HepG2 (cell line): ENCODE data around the gene GNG12.

Source experiments
- ETV6 ChIP-seq: sonication (generic); formaldehyde crosslinking; conservative IDR thresholded peaks from 2 replicates; pipeline ENCODE4 v1.4.0; 2020; ENCODE audit warnings: missing genetic modification reagents
- GPN1 ChIP-seq: sonication (generic); formaldehyde crosslinking; IDR thresholded peaks from 2 replicates; pipeline ENCODE4 v1.5.1; 2020; ENCODE audit warnings: missing genetic modification reagents, borderline replicate concordance
- MAF1 ChIP-seq: sonication (generic); formaldehyde crosslinking; IDR thresholded peaks from 2 replicates; pipeline ENCODE4 v1.5.0; 2020; ENCODE audit warnings: missing genetic modification reagents, borderline replicate concordance
- PAX8 ChIP-seq: sonication (generic); formaldehyde crosslinking; IDR thresholded peaks from 2 replicates; pipeline ENCODE4 v1.8.0; 2022; ENCODE audit warnings: mild to moderate bottlenecking, missing genetic modification reagents, borderline replicate concordance
- POLR2A ChIP-seq, 2 experiments: IDR thresholded peaks; 2 replicates each; pipeline ENCODE4 v1.6.1; 2011; ENCODE audit warnings: low read depth in 2 of 2, low read length in 2 of 2, mild to moderate bottlenecking in 1 of 2, moderate library complexity in 1 of 2; ENCODE audit not compliant: insufficient read depth in 1 of 2
- RBM39 ChIP-seq: fragments of 200-400 bp; formaldehyde crosslinking; IDR thresholded peaks from one replicate; pipeline ENCODE4 v1.6.1; 2018; ENCODE audit warnings: antibody characterized with exemption, mild to moderate bottlenecking, low read depth, low read length; ENCODE audit not compliant: poor library complexity, severe bottlenecking
- RFX1 ChIP-seq: fragments of 450-650 bp; IDR thresholded peaks from 2 replicates; pipeline ENCODE4 v1.6.1; 2017
- SUZ12 ChIP-seq: fragments of 150-350 bp; IDR thresholded peaks from 2 replicates; pipeline ENCODE4 v1.6.1; 2014; ENCODE audit warnings: low read depth, low read length
- ZNF776 ChIP-seq: sonication (generic); formaldehyde crosslinking; IDR thresholded peaks from 2 replicates; pipeline ENCODE4 v1.4.0; 2020; ENCODE audit warnings: mild to moderate bottlenecking, missing genetic modification reagents
- TF ChIP-seq, protein P1 (sequence below): sonication (generic); formaldehyde crosslinking; IDR thresholded peaks from 2 replicates; pipeline ENCODE4 v1.5.0; 2020; ENCODE audit warnings: missing genetic modification reagents
- TF ChIP-seq, protein P2 (sequence below): sonication (generic); formaldehyde crosslinking; IDR thresholded peaks from 2 replicates; pipeline ENCODE4 v1.5.0; 2020; ENCODE audit warnings: mild to moderate bottlenecking, missing genetic modification reagents, moderate library complexity
- TF ChIP-seq, protein P3 (sequence below): sonication (generic); formaldehyde crosslinking; IDR thresholded peaks from 2 replicates; pipeline ENCODE4 v1.4.0; 2020; ENCODE audit warnings: missing genetic modification reagents, borderline replicate concordance
- TF ChIP-seq, protein P4 (sequence below): sonication (generic); formaldehyde crosslinking; IDR thresholded peaks from 2 replicates; pipeline ENCODE4 v1.4.0; 2020; ENCODE audit warnings: missing genetic modification reagents

DNA sequence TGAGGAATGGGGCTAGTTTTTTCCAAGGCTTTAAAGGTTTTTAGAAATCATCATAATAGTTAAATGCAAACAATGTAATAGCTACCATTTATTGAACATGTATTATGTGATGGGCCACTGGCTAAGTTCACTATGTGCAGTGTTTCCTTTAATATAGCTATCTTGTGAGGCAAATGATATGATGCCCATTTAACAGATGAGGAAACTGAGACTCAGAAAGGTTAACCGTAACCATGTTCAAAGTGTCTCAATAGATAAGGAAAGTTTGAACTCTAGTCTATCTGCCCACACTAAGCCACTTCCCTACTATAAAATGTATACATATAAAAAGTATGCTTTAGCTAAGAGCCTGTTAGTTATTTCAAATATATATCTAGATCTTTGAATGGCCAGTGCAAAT is 64.8 kb downstream of the GNG12 start:
- TF ChIP-seq, protein P1, sequence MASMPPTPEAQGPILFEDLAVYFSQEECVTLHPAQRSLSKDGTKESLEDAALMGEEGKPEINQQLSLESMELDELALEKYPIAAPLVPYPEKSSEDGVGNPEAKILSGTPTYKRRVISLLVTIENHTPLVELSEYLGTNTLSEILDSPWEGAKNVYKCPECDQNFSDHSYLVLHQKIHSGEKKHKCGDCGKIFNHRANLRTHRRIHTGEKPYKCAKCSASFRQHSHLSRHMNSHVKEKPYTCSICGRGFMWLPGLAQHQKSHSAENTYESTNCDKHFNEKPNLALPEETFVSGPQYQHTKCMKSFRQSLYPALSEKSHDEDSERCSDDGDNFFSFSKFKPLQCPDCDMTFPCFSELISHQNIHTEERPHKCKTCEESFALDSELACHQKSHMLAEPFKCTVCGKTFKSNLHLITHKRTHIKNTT (CRISPR knock-in tag): no peak
- no peak for TF ChIP-seq POLR2A (IDR thresholded peaks at IDR 0.05; ENCODE audit: insufficient read depth in 1 of 2, low read depth in 2 of 2, low read length in 2 of 2)
- no peak for TF ChIP-seq RFX1
- no peak for TF ChIP-seq MAF1
- TF ChIP-seq, protein P2, sequence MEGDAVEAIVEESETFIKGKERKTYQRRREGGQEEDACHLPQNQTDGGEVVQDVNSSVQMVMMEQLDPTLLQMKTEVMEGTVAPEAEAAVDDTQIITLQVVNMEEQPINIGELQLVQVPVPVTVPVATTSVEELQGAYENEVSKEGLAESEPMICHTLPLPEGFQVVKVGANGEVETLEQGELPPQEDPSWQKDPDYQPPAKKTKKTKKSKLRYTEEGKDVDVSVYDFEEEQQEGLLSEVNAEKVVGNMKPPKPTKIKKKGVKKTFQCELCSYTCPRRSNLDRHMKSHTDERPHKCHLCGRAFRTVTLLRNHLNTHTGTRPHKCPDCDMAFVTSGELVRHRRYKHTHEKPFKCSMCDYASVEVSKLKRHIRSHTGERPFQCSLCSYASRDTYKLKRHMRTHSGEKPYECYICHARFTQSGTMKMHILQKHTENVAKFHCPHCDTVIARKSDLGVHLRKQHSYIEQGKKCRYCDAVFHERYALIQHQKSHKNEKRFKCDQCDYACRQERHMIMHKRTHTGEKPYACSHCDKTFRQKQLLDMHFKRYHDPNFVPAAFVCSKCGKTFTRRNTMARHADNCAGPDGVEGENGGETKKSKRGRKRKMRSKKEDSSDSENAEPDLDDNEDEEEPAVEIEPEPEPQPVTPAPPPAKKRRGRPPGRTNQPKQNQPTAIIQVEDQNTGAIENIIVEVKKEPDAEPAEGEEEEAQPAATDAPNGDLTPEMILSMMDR (CRISPR knock-in tag): no peak
- TF ChIP-seq ETV6 (CRISPR knock-in tag): no peak
- no peak for TF ChIP-seq ZNF776 (CRISPR knock-in tag)
- TF ChIP-seq, protein P3, sequence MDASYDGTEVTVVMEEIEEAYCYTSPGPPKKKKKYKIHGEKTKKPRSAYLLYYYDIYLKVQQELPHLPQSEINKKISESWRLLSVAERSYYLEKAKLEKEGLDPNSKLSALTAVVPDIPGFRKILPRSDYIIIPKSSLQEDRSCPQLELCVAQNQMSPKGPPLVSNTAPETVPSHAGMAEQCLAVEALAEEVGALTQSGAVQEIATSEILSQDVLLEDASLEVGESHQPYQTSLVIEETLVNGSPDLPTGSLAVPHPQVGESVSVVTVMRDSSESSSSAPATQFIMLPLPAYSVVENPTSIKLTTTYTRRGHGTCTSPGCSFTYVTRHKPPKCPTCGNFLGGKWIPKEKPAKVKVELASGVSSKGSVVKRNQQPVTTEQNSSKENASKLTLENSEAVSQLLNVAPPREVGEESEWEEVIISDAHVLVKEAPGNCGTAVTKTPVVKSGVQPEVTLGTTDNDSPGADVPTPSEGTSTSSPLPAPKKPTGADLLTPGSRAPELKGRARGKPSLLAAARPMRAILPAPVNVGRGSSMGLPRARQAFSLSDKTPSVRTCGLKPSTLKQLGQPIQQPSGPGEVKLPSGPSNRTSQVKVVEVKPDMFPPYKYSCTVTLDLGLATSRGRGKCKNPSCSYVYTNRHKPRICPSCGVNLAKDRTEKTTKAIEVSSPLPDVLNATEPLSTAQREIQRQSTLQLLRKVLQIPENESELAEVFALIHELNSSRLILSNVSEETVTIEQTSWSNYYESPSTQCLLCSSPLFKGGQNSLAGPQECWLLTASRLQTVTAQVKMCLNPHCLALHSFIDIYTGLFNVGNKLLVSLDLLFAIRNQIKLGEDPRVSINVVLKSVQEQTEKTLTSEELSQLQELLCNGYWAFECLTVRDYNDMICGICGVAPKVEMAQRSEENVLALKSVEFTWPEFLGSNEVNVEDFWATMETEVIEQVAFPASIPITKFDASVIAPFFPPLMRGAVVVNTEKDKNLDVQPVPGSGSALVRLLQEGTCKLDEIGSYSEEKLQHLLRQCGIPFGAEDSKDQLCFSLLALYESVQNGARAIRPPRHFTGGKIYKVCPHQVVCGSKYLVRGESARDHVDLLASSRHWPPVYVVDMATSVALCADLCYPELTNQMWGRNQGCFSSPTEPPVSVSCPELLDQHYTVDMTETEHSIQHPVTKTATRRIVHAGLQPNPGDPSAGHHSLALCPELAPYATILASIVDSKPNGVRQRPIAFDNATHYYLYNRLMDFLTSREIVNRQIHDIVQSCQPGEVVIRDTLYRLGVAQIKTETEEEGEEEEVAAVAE (CRISPR knock-in tag): no peak
- no peak for TF ChIP-seq PAX8 (CRISPR knock-in tag)
- no peak for TF ChIP-seq GPN1 (CRISPR knock-in tag)
- TF ChIP-seq, protein P4, sequence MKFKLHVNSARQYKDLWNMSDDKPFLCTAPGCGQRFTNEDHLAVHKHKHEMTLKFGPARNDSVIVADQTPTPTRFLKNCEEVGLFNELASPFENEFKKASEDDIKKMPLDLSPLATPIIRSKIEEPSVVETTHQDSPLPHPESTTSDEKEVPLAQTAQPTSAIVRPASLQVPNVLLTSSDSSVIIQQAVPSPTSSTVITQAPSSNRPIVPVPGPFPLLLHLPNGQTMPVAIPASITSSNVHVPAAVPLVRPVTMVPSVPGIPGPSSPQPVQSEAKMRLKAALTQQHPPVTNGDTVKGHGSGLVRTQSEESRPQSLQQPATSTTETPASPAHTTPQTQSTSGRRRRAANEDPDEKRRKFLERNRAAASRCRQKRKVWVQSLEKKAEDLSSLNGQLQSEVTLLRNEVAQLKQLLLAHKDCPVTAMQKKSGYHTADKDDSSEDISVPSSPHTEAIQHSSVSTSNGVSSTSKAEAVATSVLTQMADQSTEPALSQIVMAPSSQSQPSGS (CRISPR knock-in tag): no peak
- no peak for TF ChIP-seq RBM39
- no peak for TF ChIP-seq SUZ12
